HG03175 (cell line): ENCODE measurements around the gene MCTP1.
"Not testable (repeated sequence)": the region's sequence is repeated elsewhere in the genome, so short reads cannot be mapped to it uniquely, and the experiment has no call there.

Experiments used
- ATAC-seq: cut with Tn5 transposase; IDR thresholded peaks from one replicate; pipeline ENCODE4 v1.9.1; 2021; ENCODE audit warnings: mild to moderate bottlenecking, moderate library complexity; ENCODE audit not compliant: unreplicated experiment

The MCTP1 gene

DNA sequence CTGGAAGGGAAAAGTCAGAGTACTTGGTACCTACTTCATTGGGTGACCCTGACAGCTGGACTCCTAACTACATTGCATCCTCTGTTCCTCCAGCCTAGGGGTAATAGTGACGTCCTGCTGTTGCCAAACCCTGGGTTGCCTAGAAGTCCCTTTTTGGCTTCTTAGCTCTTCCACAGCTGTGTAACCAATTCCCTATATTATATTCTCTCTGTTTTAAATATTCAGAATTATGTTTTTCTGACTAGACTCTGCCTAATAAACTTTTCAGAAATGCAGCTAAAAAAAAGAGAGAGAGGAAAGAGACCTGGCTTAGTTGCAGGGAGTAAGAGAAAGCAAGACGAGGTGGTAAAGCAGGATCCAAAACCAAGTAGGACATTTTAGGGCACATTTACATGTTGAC, 28.4 kb downstream of the MCTP1 start:
- ATAC-seq: no peak

DNA sequence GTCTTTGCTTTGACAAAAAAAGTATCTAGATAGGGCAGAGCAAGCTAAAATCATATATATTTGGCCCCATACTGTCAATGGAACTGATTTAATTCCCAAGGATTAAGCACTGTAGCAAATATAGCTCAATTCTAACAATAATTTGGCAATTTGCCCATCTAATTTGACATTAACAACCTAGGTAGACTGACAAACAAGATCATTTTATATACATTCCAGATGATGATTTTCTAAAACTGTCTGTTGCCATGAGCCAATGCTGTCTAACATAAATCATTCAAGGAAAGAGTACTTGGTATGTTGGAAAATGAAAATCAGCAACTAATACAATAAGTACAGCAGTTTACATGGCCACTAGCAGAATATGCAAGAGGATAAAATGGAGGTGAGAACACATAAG, 32.1 kb downstream of the MCTP1 start:
- no peak for ATAC-seq

DNA sequence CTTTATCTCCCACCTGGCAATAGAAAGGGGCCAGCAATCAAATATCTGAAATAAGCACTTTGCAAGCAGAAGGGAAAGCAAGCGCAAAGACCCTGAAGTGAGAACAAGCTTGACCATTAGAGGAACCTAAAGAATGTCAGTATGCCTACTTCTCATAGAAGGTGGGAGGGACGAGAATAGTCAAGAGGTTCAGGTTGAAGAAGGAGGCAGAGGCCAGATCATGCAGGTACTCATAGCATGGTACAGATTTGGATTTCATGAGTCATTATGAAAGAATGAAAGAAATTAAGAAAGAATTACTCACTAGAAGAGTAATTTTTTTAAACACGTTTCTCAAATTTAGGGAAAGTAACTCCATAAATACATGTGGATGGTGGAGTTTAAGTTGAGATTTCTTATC, 33.7 kb downstream of the MCTP1 start:
- ATAC-seq: no peak

DNA sequence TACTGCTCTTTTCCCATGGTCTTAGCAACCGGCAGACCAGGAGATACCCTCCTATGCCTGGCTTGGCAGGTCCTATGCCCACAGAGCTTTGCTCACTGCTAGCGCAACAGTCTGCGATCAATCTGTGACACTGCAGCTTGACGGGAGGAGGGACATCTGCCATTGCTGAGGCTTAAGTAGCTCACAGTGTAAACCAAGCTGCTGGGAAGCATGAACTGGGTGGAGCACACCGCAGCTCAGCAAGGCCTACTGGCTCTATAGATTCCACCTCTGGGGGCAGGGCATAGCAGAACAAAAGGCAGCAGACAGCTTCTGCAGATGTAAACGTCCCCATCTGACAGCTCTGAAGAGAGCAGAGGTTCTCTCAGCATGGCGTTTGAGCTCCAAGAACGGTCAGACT, 40.4 kb downstream of the MCTP1 start:
- ATAC-seq: no peak

DNA sequence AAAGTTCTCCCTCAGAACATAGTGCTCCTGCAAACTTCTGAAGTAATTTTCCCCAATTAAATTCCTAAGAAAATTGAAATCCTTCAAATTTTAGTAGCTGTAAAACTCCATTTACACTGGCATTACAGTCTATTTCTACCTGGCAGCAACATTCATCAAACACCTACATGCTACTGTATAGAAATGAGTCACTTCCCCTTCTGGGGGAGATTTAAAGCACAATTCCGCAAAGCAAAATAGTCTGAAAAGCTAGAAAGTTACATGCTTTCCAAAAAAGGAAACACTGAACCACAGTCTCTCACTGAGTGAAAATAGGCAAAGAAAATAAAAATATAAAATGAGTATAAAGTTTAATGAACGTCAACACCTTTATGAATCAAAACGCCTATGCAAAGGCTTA, 43.3 kb downstream of the MCTP1 start:
- peak; percentile 98 for ATAC-seq

DNA sequence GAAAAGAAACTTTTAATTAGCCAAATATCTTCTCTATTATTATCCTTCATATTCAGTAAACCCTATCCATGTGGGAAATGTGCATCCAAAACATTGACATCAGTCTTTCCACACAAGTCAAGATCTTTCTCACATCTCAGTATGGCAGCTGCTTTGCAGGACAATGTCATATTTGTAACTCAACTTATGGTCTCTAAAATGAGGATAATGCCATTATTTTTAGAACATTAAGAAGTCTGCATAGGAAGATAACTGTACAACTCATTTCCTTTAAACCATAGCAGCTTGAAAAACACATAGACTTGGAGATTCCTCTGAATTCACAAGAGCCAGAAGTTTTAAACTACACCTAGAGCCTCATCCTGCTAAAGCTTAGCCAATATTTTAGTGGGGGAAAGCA, 43.7 kb downstream of the MCTP1 start:
- no peak for ATAC-seq

DNA sequence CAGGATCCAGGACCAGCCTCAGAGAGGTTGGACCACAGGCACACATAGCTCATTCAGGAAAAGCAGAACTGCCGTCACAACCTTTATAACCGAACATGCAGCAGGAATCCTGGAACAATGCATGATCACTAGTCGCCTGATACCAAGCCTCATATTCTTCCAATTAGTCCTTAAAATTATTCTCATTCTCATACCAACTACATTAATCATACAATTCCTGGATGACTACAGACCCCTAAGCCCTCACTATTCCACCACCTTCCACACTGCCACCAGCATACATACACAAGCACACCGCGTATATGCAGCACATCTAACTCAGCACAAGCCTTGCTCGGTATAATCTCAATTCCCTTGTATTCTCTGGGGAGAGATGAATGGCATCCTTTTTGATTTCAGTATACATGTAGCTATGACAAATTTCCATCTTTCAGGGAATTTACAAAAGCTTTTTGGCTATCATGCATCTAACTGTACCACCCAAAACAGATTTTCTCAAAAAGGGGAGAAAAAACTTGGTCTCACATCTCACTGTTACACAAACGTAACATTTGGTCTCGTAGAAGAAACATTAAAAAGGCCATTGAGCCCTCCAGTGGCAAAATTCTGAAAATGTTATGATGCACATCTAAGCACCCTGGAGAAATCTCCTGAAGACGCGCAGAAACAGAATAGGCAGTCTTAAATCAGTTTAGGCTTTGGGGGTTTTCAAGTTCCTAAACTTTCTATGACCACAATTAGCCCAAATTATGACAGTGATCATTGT, 46.2 kb downstream of the MCTP1 start:
- ATAC-seq: no peak

DNA sequence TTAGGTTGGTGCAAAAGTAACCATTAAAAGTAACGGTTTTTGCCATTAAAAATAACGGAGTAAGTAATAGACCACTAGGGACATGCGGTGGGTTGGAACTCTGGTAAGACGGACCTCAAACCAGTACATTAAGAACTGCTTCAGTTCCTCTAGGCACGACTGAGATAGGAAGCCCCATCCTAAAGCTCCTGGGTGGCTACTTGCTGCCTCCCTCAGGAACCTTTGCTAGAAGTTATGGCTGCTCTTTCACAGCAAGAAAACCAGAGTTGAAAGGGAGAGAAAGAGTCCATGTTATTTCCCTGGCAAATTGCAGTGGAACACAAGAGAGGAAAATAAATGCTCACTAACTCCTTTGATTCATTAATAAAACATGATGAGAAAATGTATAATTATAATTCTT, 47.6 kb downstream of the MCTP1 start:
- no peak for ATAC-seq

DNA sequence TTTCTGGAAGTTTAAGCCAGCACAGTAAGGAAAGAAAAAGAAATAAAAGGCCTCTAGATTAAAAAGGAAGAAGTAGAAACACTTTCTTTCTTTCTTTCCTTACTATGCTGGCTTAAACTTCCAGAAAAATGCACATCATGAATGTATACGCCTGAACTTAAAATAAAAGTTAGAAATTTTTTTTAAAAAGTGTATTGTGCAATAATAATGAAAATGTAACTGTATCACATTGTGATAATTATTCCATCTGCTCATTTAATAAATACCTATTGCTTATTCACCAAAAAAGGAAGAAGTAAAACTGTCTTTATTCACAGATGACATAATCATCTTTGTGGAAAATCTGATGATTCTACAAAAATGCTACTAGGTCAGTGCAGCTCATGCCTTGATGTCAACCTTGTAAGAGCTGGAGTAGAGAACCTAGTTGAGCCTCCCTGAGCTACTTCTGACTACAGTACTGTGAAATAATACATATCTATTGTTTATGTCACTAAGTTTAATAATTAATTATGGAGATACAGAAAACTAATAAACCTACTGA, 49.4 kb downstream of the MCTP1 start:
- ATAC-seq: no peak

DNA sequence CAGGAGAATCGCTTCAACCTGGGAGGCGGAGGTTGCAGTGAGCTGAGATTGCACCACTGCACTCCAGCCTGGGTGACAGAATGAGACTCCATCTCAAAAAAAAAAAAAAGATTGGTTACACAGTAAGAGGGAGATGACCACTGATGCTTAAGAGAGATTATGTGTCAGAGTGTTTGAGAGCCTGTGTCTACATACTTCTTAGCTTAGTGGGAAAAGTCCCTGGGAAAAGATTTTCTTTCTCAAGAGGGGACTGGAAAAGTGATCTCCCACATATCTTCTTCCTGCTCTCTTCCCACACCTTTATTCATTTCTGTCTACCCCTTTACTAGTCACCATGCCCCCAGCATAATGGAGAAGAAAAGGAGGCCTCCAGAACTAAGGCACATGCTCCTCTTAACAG, 55.2 kb downstream of the MCTP1 start:
- no peak for ATAC-seq

DNA sequence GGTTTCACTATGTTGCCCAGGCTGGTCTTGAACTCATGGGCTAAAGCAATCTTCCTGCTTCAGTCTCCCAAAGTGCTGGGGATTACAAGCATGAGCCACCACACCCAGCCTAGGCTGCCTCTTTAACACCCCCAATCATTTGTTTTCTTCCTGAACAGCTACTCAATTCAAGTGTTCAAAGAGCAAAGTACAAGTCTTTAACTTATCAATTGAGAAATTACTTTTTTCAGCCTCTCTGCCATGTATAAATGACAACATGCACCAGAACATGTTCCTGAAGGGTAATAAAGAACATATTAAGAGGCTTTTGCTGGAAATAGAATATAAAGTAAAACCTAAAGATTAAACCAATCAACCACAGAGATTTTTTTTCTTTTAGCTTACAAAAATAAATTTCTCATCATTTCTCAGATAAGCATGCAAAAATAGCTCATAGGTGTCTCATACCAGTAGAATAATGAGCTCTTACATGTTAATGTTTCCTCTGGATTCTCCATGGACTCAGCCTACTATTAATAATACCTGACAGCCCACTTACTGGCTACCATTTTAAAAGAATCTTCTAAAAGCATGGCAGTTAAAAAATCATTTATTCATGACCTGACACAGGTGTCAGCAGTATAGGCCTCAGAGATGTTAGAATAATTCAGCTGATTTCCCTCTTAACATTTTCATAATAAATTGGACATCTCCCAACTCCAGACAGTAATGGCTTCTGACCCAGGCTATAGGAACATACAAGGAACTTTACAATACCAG, 60.0 kb downstream of the MCTP1 start:
- no peak for ATAC-seq

DNA sequence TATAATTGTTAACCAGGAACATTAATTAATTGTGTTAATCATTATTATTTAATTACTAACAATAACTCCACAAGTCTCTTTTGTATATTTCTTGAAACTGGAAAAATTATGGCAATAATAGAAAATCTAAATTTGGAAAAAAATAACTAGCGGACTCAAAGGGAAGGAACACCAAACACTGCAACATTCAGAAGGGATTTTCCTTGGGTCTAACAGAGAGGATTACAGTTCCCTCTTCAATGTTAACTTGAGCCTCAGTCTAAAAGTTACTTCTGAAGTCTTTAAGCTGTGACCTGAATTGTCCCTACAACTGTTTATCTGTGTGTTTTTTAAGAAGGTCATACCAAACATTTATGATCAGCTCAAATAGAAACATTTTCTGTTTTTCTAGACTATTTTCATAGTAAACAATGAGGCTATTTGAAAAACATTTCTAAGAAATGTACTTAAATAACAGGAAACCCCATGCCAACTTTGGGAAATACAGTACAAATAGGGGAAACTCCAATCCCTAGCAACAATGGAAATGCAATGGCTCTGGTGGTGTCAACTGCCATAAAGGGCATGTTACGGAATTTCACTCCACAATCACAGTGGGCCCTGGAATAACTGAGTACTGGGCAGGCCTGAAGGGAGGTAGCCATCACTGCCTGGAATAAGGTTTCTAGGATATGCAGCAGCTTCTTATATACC, 61.2 kb downstream of the MCTP1 start:
- no peak for ATAC-seq

DNA sequence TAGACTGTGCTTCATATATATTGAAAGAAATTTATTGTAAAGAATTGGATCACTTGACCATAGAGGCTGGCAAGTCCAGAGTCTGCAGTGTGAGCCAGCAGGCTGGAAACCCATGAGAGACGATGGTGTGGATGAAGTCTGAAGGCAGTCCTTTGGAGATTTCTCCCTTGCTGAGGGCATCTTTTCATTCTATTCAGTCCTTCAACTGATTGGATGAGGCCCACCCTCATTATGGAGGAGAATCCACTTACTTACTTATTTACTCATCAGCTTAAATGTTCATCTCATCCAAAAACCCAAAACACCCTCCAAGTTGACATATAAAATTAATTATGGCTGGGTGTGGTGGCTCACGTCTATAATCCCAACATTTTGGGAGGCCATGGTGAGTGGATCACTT, 62.1 kb downstream of the MCTP1 start:
- no peak for ATAC-seq

DNA sequence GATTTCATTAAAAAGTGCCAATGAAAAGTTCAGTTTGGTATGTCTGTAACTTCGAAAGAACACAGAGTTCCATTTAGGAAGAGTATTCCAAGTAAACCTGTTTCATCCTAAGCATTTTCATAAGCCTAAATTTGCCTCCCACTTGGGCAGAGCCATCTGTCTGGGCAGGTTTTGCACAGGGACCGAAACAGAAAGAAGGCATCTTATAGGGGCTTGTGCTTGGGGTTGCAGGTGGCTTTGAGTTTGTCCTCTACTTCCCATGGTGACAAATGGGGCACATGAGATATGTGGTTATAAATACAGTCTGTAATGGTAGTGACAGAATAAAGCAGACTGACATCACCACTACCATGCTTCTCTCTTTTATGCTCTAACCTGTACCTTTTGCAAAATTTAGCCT, 63.7 kb downstream of the MCTP1 start:
- ATAC-seq: no peak

DNA sequence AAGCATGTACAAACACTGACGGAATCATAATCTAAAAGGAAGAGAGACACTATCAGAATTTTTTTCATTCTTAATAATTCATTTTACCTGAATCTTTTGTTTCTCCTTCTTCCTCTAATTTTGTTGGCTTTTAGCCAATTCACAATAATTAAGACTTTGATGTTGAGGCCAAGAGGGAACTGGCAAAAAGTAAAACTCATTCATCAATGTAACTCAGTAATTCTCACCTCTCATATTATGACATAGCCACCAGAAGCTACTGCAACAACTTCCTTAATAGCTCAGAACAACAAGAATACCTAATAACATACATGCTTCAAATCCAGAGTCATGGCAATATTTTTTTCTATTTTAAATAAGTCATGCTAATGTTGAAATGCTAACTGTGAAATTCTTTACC, 64.5 kb downstream of the MCTP1 start:
- no peak for ATAC-seq

DNA sequence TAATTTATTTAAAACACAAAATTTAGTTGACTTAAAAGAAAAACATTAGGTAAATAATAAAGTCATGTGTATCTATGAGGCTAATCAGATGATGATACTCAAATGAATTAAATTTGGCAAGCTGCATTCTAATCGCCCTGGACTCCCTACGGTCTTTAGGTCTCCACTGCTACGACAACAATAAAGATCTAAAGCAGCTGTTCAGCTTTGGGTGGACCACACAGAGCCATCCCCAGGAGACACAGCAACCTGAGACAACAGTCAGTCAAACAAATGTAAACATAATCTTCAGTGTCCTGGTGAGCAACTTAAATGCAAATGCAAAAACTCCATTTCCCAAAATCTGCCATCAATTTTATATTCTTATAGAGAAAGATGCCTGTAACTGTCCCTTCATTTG, 65.5 kb downstream of the MCTP1 start:
- no peak for ATAC-seq

DNA sequence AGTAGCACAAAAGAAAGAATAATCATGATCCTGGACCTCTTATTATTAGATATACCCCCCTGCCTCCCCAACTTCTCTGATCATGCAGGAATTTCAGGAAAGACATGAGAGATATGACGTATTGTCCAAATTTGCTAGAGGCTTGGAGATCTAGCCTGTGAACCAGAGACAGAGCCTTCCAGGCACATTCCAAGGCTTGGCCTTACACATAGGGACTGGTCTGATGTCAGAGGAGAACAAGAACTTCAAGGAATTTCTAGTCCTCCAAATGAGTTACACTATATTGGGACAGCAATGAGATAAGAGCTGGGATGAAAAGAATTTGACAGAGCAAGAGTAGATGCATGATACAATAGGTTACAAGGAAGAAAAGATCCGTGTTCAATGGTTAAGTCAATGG, 67.0 kb downstream of the MCTP1 start:
- ATAC-seq: no peak

DNA sequence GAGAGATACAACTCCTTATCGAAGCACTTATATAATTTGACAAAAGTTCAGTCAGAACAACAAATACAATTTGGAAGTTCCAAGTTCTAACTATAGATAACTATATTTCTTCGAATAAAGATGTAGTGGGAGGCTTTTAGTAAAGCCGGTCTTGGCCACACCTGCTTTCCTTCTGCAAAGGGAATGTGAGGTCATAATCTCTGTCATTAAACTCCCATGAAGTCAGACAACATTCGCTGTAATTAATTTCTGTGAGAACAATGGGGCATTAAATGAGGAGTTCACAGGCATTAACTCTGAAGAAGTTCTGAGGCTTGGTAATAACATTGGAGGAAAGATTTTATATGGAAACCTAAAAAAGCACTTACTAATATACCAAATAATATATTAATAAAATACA, 67.5 kb downstream of the MCTP1 start:
- ATAC-seq: no peak

DNA sequence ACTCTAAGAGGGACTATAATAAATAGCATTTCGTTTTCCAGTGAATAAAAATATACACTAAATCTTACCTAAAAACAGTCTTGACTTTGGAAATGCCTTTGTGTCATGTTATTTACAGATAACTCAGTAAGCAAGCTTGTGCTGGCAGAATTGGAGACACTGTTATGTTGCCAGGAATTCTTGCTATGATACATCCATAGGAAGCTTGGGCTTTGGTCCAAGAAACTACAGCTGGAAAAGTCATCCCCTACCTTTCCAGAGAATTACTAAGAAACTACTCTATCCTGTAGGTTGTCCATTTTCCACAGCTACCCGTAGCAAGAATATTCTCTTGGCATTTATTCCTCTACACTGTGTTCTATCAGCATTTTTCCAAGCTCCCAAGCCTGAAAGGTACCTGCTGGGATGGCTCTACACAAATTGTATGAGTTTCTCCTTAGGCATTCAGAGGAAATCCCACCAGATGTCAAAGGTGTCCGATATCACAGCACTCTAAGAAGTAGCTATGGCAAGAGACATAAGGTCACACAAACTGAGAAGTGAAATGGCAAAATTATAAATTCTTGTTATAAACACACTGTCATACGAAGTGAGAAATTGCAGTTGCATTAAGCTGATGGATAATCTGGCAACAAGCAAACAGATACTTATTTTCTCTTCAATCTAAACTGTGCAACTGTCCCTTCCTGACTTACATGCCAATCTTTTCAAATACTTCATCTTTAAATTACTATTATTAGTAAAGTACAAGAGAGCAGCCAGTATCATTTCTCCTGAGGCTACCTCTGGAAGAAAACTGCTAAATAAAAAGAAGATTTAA, 68.5 kb downstream of the MCTP1 start:
- ATAC-seq: no peak

DNA sequence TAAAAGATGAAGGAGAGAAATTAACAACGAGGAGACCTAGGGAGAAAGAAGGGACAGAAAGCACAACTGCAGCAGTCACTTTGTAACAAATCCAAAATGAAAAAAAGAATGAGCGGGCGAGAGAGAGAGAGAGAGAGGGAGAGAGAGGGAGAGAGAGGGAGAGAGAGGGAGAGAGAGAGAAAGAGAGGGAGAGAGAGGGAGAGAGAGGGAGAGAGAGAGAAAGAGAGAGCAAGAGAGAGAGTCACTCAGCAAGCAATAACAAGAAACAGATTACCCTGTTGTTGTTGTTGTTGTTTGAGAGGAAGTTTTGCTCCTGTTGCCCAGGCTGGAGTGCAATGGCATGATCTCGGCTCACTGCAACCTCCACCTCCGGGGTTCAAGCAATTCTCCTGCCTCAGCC, 77.1 kb downstream of the MCTP1 start:
- not testable (repeated sequence) for ATAC-seq

DNA sequence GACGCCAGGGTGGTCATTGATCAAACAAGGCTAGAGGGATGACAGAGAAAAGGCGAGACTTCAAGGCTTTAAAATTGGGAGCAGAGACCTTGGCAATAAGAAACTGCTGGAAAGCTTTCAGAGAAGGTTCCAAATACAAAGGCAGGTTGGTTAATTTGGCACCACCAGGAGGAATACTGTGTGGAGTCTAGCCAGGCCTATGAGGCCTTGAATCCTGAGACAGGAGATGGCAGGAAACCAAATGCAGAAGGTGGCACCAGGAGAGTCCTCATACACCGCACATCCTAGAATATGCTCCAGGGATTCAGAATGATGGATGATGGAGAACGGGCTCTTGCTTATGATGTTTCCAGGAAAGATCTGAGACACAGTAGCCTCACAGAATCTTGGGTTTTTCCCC, 90.0 kb downstream of the MCTP1 start:
- ATAC-seq: no peak
